CD4-positive, alpha-beta T cell treated with Interleukin-2 at 100 ng/mL for 4 hours (primary cell): Measurements from ENCODE around the gene CDH2.

Source experiments
- DNase-seq: peaks from one replicate; pipeline ENCODE4 v3.0.0-alpha.2; 2020; ENCODE audit warnings: low spot score

The CDH2 gene

GRCh38 chr18:28176948-28177827 is at the start of gene CDH2:
Gene CDH2 (minus strand): TSS chr18:28177130. CDS start chr18:28177022, 108 bp downstream.
- no peak for DNase-seq

GRCh38 chr18:28212060-28212459 is 35.1 kb upstream of the CDH2 start:
- DNase-seq: no peak

- DNase-seq: no peak
These were observed 31.9 kb upstream of the CDH2 start for GRCh38 chr18:28208712-28209265.

GRCh38 chr18:28208268-28208667 is 31.3 kb upstream of the CDH2 start:
- DNase-seq: no peak

- no peak for DNase-seq
These were observed 27.2 kb upstream of the CDH2 start for GRCh38 chr18:28204154-28204553.

GRCh38 chr18:28201056-28201455 is 24.1 kb upstream of the CDH2 start:
- no peak for DNase-seq

- DNase-seq: no peak
These were observed 21.7 kb upstream of the CDH2 start for GRCh38 chr18:28198620-28199019.

- DNase-seq: no peak
These were observed 16.3 kb upstream of the CDH2 start for GRCh38 chr18:28193177-28193778.

- no peak for DNase-seq
These were observed 12.7 kb upstream of the CDH2 start for GRCh38 chr18:28189400-28190239.

- no peak for DNase-seq
These were observed 8.2 kb upstream of the CDH2 start for GRCh38 chr18:28185121-28185520.

- DNase-seq: no peak
These were observed 6.6 kb upstream of the CDH2 start for GRCh38 chr18:28183418-28184078.

- DNase-seq: no peak
These were observed 4.7 kb upstream of the CDH2 start for GRCh38 chr18:28181616-28182015.

- no peak for DNase-seq
These were observed 1.8 kb upstream of the CDH2 start for GRCh38 chr18:28178720-28179119.

- DNase-seq: no peak
These were observed 1.1 kb upstream of the CDH2 start for GRCh38 chr18:28177828-28178635.

GRCh38 chr18:28176698-28176947 is 307 bp downstream of the CDH2 start:
- no peak for DNase-seq

GRCh38 chr18:28175930-28176697 is 816 bp downstream of the CDH2 start:
- no peak for DNase-seq

- no peak for DNase-seq
These were observed 1.6 kb downstream of the CDH2 start for GRCh38 chr18:28175150-28175929.

- DNase-seq: no peak
These were observed 2.6 kb downstream of the CDH2 start for GRCh38 chr18:28174181-28174905.

GRCh38 chr18:28171837-28172236 is 5.1 kb downstream of the CDH2 start:
- no peak for DNase-seq
